Measurements from ENCODE around the gene RHOC.

GRCh38 chr1:112743174-112744008 lies 36.5 kb upstream of the RHOC start:
- no peak for TF ChIP-seq POLR2A (IDR thresholded peaks at IDR 0.05; ENCODE audit: low read depth, low read length)
- no peak for TF ChIP-seq TAF1 (IDR thresholded peaks at IDR 0.05; ENCODE audit: low read depth, low read length)
